GM19238 (cell line): Measurements from ENCODE around the gene ZNF548.
A peak's percentile ranks its signal among the peaks of the same experiment; 100 is the strongest.
"Not testable (repeated sequence)": the region's sequence is repeated elsewhere in the genome, so short reads cannot be mapped to it uniquely, and the experiment has no call there.

Experiments used
- DNase-seq: peaks from one replicate; pipeline ENCODE4 v3.0.0; 2011; ENCODE audit warnings: low spot score; ENCODE audit not compliant: insufficient read length

ZNF548 gene

GRCh38 chr19:57389730-57390598, at the start of gene ZNF548:
ZNF548 (plus strand) TSS chr19:57389854; CDS start chr19:57390100, 246 bp downstream.
- peak; percentile 81 for DNase-seq

DNA sequence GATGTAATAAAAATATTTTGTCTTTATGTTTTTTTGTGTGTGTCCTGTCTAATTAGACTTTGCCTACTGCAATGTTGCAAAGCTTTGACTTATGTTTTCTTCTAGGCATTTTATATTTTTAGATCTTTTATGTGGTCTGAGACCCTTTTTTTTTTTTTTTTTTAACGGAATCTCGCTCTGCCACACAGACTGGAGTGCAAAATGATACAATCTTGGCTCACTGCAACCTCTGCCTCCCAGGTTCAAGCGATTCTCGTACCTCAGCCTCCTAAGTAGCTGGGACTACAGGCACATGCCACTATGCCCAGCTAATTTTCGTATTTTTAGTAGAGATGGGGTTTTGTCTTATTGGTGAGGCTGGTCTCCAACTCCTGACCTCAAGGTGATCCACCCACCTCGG, 47.1 kb upstream of the ZNF548 start:
- DNase-seq: no peak

- DNase-seq: no peak
These were observed 41.5 kb upstream of the ZNF548 start for GRCh38 chr19:57348136-57348535.

GRCh38 chr19:57350877-57351805, 38.5 kb upstream of the ZNF548 start, which contains the start of gene ZNF304:
ZNF304 (plus strand) TSS chr19:57351271; CDS start chr19:57351665, 394 bp downstream.
- DNase-seq: peak; percentile 84

DNA sequence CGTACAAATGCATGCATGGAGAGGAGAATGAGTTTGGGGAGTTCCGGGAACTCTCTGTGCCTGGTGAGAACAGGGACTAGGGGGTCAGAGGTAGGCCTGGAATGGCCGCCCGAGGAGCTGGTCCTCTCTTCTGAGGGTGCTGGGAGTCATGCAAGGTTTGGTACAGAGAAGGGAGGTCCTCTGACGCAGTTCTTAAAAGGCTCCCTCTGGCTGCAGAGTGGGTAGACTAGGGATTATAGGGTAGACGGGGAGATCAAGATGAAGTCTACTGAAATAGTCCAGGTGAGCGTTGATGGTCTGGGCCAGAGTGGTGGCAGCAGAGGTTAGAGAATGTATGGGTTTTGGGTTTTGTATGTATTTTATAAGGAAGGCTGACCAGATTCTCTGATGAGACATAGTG, 37.8 kb upstream of the ZNF548 start:
- no peak for DNase-seq

GRCh38 chr19:57355916-57356315, 33.7 kb upstream of the ZNF548 start:
- no peak for DNase-seq

DNA sequence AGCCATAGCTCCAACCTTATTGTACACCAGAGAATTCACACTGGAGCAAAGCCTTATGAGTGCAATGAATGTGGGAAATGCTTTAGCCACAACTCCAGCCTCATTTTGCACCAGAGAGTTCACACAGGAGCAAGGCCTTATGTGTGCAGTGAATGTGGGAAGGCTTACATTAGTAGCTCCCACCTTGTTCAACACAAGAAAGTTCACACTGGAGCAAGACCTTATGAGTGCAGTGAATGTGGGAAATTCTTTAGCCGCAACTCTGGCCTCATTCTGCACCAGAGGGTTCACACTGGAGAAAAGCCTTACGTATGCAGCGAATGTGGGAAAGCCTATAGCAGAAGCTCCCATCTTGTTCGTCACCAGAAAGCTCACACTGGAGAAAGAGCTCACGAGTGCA, 32.2 kb upstream of the ZNF548 start:
- no peak for DNase-seq

GRCh38 chr19:57359300-57359699, 30.4 kb upstream of the ZNF548 start:
- no peak for DNase-seq

DNA sequence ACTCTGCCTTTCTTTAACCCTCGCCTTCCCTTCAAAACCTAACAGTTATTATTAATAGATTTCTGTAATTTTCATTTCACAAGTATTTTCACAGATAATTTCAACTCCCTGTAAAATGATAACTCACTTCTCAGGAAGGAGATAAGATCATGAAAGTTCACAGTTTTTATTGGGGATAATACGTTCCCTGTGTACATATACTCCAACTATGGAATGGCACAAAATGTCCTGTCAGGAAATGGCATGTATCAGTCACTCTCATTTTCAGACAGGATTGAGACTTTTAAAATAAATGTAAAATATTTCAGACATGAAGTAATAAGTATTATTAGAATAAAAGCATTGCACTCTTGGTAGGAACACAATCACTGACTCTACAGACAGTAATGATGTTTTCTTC, 27.2 kb upstream of the ZNF548 start:
- DNase-seq: no peak

DNA sequence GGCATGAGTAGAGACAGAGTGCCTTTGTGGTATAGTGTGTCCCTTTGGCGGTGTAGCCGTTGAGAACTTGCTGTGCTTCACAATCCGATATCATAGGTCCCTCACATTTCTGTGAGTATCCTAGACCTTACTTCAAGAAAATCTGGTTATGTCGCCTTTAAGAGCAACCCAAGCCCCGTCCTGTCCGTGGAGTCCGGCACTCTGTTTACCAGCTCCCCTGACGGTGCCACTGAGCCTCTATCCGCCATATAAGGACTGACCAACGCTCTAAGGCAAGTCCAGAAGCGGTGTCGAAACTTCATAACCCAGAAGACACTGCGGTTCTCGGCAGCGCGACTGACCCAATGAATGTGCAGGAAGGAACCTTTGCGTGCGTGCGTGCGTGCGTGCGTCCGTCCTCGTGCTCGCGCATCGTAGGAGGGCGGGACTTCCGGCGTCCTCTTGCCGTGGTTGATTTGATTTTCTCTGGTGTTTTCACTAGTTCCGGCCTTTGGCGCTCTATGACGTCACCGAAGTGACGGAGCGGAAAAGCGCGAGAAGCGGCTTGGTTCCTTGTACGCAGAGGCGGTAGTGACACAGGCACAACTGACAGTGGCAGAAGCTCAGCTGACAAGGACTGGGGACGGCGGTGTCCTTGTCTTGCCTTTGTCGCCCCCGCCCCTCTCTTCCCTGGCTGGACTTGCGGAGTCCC, 26.5 kb upstream of the ZNF548 start, which contains the start of the genes TRAPPC2B and ZNF547:
TRAPPC2B (plus strand) TSS at position 555 of the 691 bp plus-strand sequence. CDS start 1,283 bp downstream, outside the sequence.
ZNF547 (plus strand) TSS at position 555 of the 691 bp plus-strand sequence. CDS start 5,005 bp downstream, outside the sequence.
- peak; percentile 79 for DNase-seq

DNA sequence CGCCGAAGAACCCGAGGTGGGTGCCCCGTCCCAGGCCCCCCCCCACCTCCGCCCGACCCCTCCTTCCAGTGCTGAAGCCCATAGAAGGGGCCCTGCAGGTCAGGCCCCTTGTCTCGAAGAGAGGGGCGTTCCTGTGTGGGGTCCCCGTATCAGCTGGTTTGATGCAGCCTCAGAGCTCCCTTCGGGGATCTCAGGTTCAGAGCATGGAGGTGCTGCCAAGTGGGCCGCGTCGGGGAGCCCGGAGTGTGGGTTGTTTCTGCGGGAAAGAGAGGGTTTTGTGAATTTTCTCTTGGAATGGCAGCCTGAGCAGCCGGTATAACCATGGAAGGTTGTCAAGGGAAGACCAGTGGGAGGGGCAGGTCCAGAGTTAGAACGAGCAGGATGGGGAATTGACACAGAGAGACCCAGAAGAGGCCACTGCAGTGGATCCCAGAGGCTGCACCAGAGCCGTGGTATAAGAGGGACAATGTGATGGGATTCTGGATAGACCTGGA, 25.9 kb upstream of the ZNF548 start:
- DNase-seq: no peak

DNA sequence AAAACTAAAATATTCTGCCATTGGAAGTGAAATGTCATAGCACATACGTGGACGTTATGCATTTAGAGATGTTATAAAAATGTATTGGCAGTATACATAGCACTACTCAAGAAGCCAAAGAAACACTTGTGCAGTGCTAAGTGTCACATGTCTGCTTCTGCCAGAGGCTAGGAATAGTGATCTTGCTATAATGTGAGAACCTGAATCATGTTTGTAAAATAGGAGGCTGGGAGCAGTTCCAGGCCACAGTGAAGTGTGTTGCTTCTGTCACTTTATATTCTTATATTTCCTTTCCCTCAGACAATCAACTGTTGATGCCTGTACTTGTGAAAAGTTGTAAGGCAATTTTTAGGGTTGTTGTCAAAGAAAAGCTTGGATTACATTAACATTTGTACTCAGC, 22.9 kb upstream of the ZNF548 start:
- DNase-seq: no peak

GRCh38 chr19:57374179-57374578, 15.5 kb upstream of the ZNF548 start:
- DNase-seq: no peak

DNA sequence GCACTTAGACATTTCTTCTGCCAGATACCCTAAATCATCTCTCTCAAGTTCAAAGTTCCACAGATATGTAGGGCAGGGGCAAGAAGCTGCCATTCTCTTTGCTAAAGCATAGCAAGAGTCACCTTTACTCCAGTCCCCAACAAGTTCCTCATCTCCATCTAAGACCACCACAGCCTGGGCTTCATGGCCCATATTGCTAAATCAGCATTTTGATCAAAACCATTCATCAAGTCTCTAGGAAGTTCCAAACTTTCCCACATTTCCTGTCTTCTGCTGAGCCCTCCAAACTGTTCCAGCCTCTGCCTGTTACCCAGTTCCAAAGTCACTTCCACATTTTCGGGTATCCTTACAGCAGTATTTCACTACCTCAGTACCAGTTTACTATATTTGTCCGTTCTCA, 15.0 kb upstream of the ZNF548 start:
- DNase-seq: not testable (repeated sequence)

DNA sequence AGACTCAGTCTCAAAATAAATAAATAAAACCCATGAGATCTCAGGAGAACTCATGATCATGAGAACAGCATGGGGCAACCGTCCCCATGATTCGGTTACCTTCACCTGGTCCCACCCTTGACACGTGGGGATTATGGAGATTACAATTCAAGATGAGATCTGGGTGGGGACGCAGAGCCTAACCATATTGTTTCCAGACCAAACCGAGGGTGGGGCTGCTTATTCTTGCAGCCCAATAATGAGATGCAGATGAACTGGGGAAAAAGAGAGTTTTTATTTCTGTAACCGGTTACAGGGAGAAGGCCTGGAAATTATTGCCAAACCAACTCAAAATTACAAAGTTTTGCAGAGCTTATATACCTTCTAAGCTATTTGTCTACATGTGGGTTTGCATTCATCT, 13.5 kb upstream of the ZNF548 start:
- DNase-seq: no peak

- no peak for DNase-seq
These were observed 12.0 kb upstream of the ZNF548 start for GRCh38 chr19:57377498-57378146.

GRCh38 chr19:57380923-57381322, 8.7 kb upstream of the ZNF548 start:
- no peak for DNase-seq

GRCh38 chr19:57382806-57383488, 6.7 kb upstream of the ZNF548 start:
- DNase-seq: no peak

DNA sequence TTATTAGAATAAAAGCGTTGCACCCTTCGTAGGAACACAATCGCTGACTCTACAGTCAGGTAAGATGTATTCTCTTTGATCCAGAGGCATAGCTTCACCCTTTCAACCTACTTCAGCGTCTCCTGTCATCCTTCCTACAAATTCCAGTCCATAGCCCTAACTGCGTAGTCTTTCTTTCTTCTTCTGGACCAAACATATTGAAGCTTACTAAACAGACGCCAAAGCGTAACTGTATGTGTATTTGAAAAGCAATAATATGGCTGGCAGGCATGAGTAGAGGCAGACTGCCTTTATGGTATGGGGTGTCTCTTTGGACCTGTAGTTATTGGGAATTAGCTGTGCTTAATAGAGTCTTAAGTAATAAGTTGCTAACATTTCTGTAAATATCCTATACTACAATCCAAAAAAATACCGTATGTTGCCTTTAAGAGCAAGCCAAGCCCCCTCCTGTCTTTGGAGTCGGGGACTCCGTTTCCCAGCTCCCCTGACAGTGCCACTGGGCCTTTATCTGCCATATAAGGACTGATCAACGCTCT, 392 bp upstream of the ZNF548 start:
- no peak for DNase-seq

GRCh38 chr19:57395710-57396109, 6.1 kb downstream of the ZNF548 start:
- DNase-seq: no peak
